B cell (primary cell): ENCODE measurements around the gene ZCCHC3. TPM values are rescaled to one million over a fixed set of nuclear protein-coding genes. Genes with fewer than 3 reads are reported as not detected.

ENCODE experiments used
- ATAC-seq: fragments of 200-7000 bp; cut with Tn5 transposase; one replicate; pipeline ENCODE4 v1.10.0; 2021; ENCODE audit warnings: low read depth, mild to moderate bottlenecking, moderate number of reproducible peaks, moderate library complexity
- CTCF ChIA-PET: fragments of 350-600 bp; sonication (Branson Sonifier 250); formaldehyde crosslinking; loops from one replicate; lab custom pipeline; 2021; ENCODE audit warnings: antibody characterized with exemption, inconsistent platforms; lab: Charles Lee
- POLR2A ChIA-PET: fragments of 350-600 bp; sonication (Branson Sonifier 250); formaldehyde crosslinking; loops from one replicate; lab custom pipeline; 2021; ENCODE audit warnings: antibody characterized with exemption; lab: Charles Lee
- DNase-seq: peaks from one replicate; pipeline ENCODE4 v3.0.0; 2013
- H2AFZ ChIP-seq: 2 replicates; pipeline ENCODE4 v1.6.1; 2012; ENCODE audit warnings: mild to moderate bottlenecking, low read depth, low read length; ENCODE audit not compliant: insufficient read depth, poor library complexity, severe bottlenecking
- H3K27ac ChIP-seq, 2 donors: 1 replicate in 1 of 2; 2 replicates in 1 of 2; pipeline ENCODE4 v1.5.1; 2012 to 2013; ENCODE audit warnings: low read length in 2 of 2, mild to moderate bottlenecking in 2 of 2, moderate library complexity in 1 of 2
- H3K27me3 ChIP-seq, 4 experiments: fragments of 200-600 bp in 1 of 4; sonication (generic) in 1 of 4; replicated peaks in 1 of 4; 1 replicate in 2 of 4; 2 replicates in 2 of 4; pipeline versions ENCODE4 v1.6.1 to v1.7.0; 2013 to 2016; ENCODE audit warnings: low read length in 3 of 4, mild to moderate bottlenecking in 2 of 4, mixed read lengths in 1 of 4, moderate library complexity in 1 of 4; ENCODE audit not compliant: insufficient read depth in 4 of 4, control insufficient read depth in 3 of 4; ENCODE audit errors: control extremely low read depth in 1 of 4
- H3K36me3 ChIP-seq, 2 experiments: replicated peaks in 1 of 2; 1 replicate in 1 of 2; 2 replicates in 1 of 2; pipeline versions ENCODE4 v1.6.1 to v1.7.1; 2013; ENCODE audit warnings: low read length in 1 of 2; ENCODE audit not compliant: insufficient read depth in 2 of 2, control insufficient read depth in 1 of 2; ENCODE audit errors: control extremely low read depth in 1 of 2, extremely low read depth in 1 of 2
- H3K4me1 ChIP-seq, 2 donors: fragments of 200-600 bp in 1 of 2; sonication (generic) in 1 of 2; 1 replicate in 1 of 2; 2 replicates in 1 of 2; pipeline versions ENCODE4 v1.5.1 to v1.6.1; 2013 to 2017; ENCODE audit warnings: low read length in 2 of 2; ENCODE audit not compliant: control insufficient read depth in 2 of 2, insufficient read depth in 2 of 2
- H3K4me2 ChIP-seq: replicated peaks from 2 replicates; pipeline ENCODE3; 2012; ENCODE audit warnings: mild to moderate bottlenecking, low read depth, low read length; ENCODE audit not compliant: poor library complexity, severe bottlenecking
- H3K4me3 ChIP-seq, 5 experiments: fragments of 200-600 bp in 1 of 5; sonication (generic) in 1 of 5; 1 replicate in 3 of 5; 2 replicates in 2 of 5; pipeline versions ENCODE4 v1.5.1 to v1.7.0; 2011 to 2016; ENCODE audit warnings: low read length in 4 of 5, mild to moderate bottlenecking in 4 of 5, low read depth in 2 of 5, control low read depth in 1 of 5, moderate library complexity in 1 of 5; ENCODE audit not compliant: insufficient read depth in 1 of 5; ENCODE audit errors: control extremely low read depth in 1 of 5, extremely low read depth in 1 of 5
- H3K79me2 ChIP-seq: fragments of 200-600 bp; sonication (generic); one replicate; pipeline ENCODE4 v1.6.0; 2016; ENCODE audit warnings: low read length; ENCODE audit not compliant: control insufficient read depth, insufficient read depth
- H3K9ac ChIP-seq: fragments of 200-600 bp; sonication (generic); 2 replicates; pipeline ENCODE4 v1.6.1; 2017; ENCODE audit warnings: mild to moderate bottlenecking, low read length, moderate library complexity
- H3K9me3 ChIP-seq, 3 donors: one replicate each; pipeline versions ENCODE4 v1.6.1 to v1.7.1; 2013; ENCODE audit warnings: low read length in 2 of 3; ENCODE audit not compliant: control insufficient read depth in 2 of 3, insufficient read depth in 1 of 3; ENCODE audit errors: control extremely low read depth in 1 of 3
- H4K20me1 ChIP-seq: 2 replicates; pipeline ENCODE4 v1.6.0; 2012; ENCODE audit warnings: mild to moderate bottlenecking, low read length; ENCODE audit not compliant: insufficient read depth, control insufficient read depth, poor library complexity, severe bottlenecking
- H3K27ac Mint-ChIP-seq: one replicate; pipeline ENCODE4 v1.8.0; 2021; ENCODE audit warnings: mixed read lengths
- H3K27me3 Mint-ChIP-seq: one replicate; pipeline ENCODE4 v1.8.0; 2021; ENCODE audit warnings: mixed read lengths
- H3K4me1 Mint-ChIP-seq: one replicate; pipeline ENCODE4 v1.8.0; 2021; ENCODE audit warnings: mixed read lengths
- H3K4me3 Mint-ChIP-seq: one replicate; pipeline ENCODE4 v1.8.0; 2021; ENCODE audit warnings: mixed read lengths
- H3K9me3 Mint-ChIP-seq: one replicate; pipeline ENCODE4 v1.8.0; 2022; ENCODE audit warnings: mixed read lengths; ENCODE audit not compliant: insufficient read depth
- EZH2 ChIP-seq: IDR thresholded peaks from 2 replicates; pipeline ENCODE4 v1.6.1; 2012; ENCODE audit warnings: borderline replicate concordance, low read depth, mild to moderate bottlenecking, moderate library complexity, low read length; ENCODE audit not compliant: insufficient read depth, poor library complexity, severe bottlenecking
- WGBS: methylation state at CpG from one replicate; pipeline ENCODE4 v1.1.5; 2013; ENCODE audit warnings: missing lambda C conversion rate; ENCODE audit not compliant: insufficient coverage; 5-methylcytosine and 5-hydroxymethylcytosine counted together
- intact Hi-C: fragments of 100-400 bp; cut with micrococcal nuclease; formaldehyde crosslinking; loops from one replicate; pipeline ENCODE4 v1.10.0; 2022
- polyA plus RNA-seq: library from polyadenylated mRNA; depleted of rRNA; stranded (reverse); fragments of >200 nt; gene quantifications from 2 replicates; pipeline ENCODE4 v1.2.3, GENCODE V29; 2012
- total RNA-seq, 2 donors: library from RNA; stranded (reverse); fragments of 120-200 nt in 1 of 2; gene quantifications; 1 replicate in 1 of 2; 2 replicates in 1 of 2; pipeline versions ENCODE4 v1.2.3 to v1.2.4, GENCODE V29; 2013 to 2022
- TF ChIP-seq, protein P1 (sequence below): fragments of 200-600 bp; IDR thresholded peaks from one replicate; pipeline ENCODE4 v1.8.0; 2022; ENCODE audit warnings: antibody characterized with exemption, mild to moderate bottlenecking

The ZCCHC3 gene
- total and polyA plus RNA-seq, 2 donors (not counting 1 experiment from before 2014, with no cell fraction given) = 12.8 to 35.7 TPM

DNA sequence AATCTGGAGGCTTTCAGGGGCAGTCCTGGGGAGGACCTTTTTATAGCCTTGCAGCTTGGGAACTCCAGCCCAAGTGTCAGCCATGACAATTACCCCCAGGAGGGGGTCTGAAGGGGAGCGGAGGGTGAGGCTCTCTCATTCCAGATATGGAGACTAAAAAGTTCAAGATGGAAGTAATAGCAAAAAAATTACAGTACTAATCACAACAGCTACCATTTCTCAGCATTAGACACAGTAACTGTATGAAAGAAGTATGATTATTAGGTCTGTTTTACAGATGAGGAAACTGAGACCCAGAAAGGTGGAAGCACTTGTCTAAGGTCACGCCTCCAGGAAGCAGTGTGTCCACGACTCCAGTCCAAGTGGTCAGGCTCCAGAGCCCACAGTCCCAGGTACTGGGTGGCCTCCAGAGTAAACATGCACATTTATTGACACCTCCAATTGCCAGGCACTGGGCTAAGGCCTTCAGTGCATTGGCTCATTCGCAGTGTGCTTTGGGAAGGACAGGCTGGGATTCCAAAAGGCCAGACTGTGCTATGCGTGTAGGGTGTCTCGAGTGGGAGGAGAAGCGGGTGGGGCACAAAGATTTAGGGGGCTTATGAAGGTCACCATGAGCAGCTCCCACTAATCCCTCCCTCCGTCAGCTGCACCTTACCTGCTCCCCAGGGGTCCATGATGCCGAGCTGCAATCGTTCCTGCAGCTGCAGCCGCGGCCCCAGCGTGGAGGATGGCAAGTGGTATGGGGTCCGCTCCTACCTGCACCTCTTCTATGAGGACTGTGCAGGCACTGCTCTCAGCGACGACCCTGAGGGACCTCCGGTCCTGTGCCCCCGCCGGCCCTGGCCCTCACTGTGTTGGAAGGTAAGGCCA lies 51.8 kb downstream of the ZCCHC3 start:
- WGBS = 98% methylated on average over 16 of the region's 19 CpGs
- no peak for ATAC-seq
- TF ChIP-seq, protein P1, sequence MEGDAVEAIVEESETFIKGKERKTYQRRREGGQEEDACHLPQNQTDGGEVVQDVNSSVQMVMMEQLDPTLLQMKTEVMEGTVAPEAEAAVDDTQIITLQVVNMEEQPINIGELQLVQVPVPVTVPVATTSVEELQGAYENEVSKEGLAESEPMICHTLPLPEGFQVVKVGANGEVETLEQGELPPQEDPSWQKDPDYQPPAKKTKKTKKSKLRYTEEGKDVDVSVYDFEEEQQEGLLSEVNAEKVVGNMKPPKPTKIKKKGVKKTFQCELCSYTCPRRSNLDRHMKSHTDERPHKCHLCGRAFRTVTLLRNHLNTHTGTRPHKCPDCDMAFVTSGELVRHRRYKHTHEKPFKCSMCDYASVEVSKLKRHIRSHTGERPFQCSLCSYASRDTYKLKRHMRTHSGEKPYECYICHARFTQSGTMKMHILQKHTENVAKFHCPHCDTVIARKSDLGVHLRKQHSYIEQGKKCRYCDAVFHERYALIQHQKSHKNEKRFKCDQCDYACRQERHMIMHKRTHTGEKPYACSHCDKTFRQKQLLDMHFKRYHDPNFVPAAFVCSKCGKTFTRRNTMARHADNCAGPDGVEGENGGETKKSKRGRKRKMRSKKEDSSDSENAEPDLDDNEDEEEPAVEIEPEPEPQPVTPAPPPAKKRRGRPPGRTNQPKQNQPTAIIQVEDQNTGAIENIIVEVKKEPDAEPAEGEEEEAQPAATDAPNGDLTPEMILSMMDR = no peak
- TF ChIP-seq EZH2 = no peak
- Mint-ChIP-seq H3K27me3 (no peaks in the 10 kb centered on the region), H3K4me3 (no peak overlapping the region), H3K27ac (no peak overlapping the region), H3K9me3 (no peaks in the 10 kb centered on the region), H3K4me1 (peaks cover 13% of the 10 kb centered on the region)
- H3K4me3 ChIP-seq = no peak overlapping the region
- intact Hi-C loops = no loop called here
- peaks cover 10 to 20% of the 10 kb centered on the region in 2 donors for H3K4me1 ChIP-seq
- CTCF ChIA-PET = interaction anchor here (0.9 kb wide), 1 partner anchor 130 kb away, joined by 4 read pairs; no protein-coding TSS in a partner anchor
- H3K27me3 ChIP-seq = no peaks in the 10 kb centered on the region
- H2AFZ ChIP-seq = no peak overlapping the region
- POLR2A ChIA-PET = no interaction called here
- H3K36me3 ChIP-seq = no peaks in the 10 kb centered on the region
- DNase-seq = no peak
- H3K9me3 ChIP-seq = no peaks in the 10 kb centered on the region
- no peak overlapping the region for H3K27ac ChIP-seq
- no peak overlapping the region for H3K9ac ChIP-seq
- H3K4me2 ChIP-seq = peak overlapping the region; percentile 94
- peaks cover 4% of the 10 kb centered on the region for H3K79me2 ChIP-seq
- H4K20me1 ChIP-seq = no peaks in the 10 kb centered on the region

Other genes starting within 250 kb of the ZCCHC3 start
- not detected in 2 replicates for gene DEFB125, start 209.9 kb upstream of the ZCCHC3 start, total RNA-seq
- not detected in 2 replicates for gene DEFB125, start 209.9 kb upstream of the ZCCHC3 start, polyA plus RNA-seq
- gene DEFB126, start 155.0 kb upstream of the ZCCHC3 start, total RNA-seq = not detected in 2 replicates
- gene DEFB126, start 155.0 kb upstream of the ZCCHC3 start, polyA plus RNA-seq = not detected in 2 replicates
- gene DEFB127, start 140.1 kb upstream of the ZCCHC3 start, total RNA-seq = not detected in 2 replicates
- not detected in 2 replicates for gene DEFB127, start 140.1 kb upstream of the ZCCHC3 start, polyA plus RNA-seq
- gene DEFB128, start 107.9 kb upstream of the ZCCHC3 start, total RNA-seq = not detected in 2 replicates
- not detected in 2 replicates for gene DEFB128, start 107.9 kb upstream of the ZCCHC3 start, polyA plus RNA-seq
- not detected in 2 replicates for gene DEFB129, start 70.3 kb upstream of the ZCCHC3 start, total RNA-seq
- gene DEFB129, start 70.3 kb upstream of the ZCCHC3 start, polyA plus RNA-seq = not detected in 2 replicates
- gene DEFB132, start 39.8 kb upstream of the ZCCHC3 start, total RNA-seq = not detected in 2 replicates
- not detected in 2 replicates for gene DEFB132, start 39.8 kb upstream of the ZCCHC3 start, polyA plus RNA-seq
- 7.5 TPM in 2 replicates for gene C20orf96, start 6.8 kb upstream of the ZCCHC3 start, total RNA-seq
- gene C20orf96, start 6.8 kb upstream of the ZCCHC3 start, polyA plus RNA-seq = 4.7 and 7.7 TPM in 2 replicates
- gene SOX12, start 28.0 kb downstream of the ZCCHC3 start, total RNA-seq = 13.6 and 14.4 TPM in 2 replicates
- 4.6 and 5.3 TPM in 2 replicates for gene SOX12, start 28.0 kb downstream of the ZCCHC3 start, polyA plus RNA-seq
- 7.4 and 8.6 TPM in 2 replicates for gene NRSN2, start 49.5 kb downstream of the ZCCHC3 start, total RNA-seq
- gene NRSN2, start 49.5 kb downstream of the ZCCHC3 start, polyA plus RNA-seq = 3.5 and 5.0 TPM in 2 replicates
- gene TRIB3, start 83.2 kb downstream of the ZCCHC3 start, total RNA-seq = 8.3 and 8.9 TPM in 2 replicates
- gene TRIB3, start 83.2 kb downstream of the ZCCHC3 start, polyA plus RNA-seq = 15.2 TPM in 2 replicates
- gene RBCK1, start 110.7 kb downstream of the ZCCHC3 start, total RNA-seq = 117 and 135 TPM in 2 replicates
- gene RBCK1, start 110.7 kb downstream of the ZCCHC3 start, polyA plus RNA-seq = 110 and 128 TPM in 2 replicates
- gene TBC1D20, start 165.0 kb downstream of the ZCCHC3 start, total RNA-seq = 37.9 and 40.0 TPM in 2 replicates
- 28.0 and 31.7 TPM in 2 replicates for gene TBC1D20, start 165.0 kb downstream of the ZCCHC3 start, polyA plus RNA-seq
- gene CSNK2A1, start 246.2 kb downstream of the ZCCHC3 start, total RNA-seq = 125 and 135 TPM in 2 replicates
- 28.3 and 33.6 TPM in 2 replicates for gene CSNK2A1, start 246.2 kb downstream of the ZCCHC3 start, polyA plus RNA-seq